ENCODE results near the gene CAMKMT. TPM values are rescaled to one million over a fixed set of nuclear protein-coding genes. Genes with fewer than 3 reads are reported as not detected.

Gene CAMKMT
- total RNA-seq, 1 donor from 2014 or later: 12.5 TPM

DNA sequence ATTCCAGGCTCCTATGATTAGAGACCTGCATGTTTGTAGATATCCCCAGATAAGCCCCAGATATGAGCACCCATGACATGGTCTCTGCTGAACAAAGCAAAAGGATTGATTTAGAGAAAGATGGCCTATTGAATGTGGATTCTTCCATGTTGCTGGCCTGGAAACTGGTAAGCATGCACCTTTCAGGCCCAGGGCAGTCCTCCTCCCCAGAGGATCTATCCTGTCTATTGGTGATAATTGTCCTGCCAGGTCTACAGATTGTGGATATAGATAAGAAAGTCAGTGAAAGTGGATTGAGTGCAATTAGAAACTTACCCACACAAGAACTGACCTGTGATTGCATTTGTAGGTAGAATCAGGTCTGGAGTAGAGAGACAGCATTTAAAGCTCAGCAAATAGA lies 322.8 kb downstream of the CAMKMT start:
- intact Hi-C loops (cut with micrococcal nuclease): no loop called here

DNA sequence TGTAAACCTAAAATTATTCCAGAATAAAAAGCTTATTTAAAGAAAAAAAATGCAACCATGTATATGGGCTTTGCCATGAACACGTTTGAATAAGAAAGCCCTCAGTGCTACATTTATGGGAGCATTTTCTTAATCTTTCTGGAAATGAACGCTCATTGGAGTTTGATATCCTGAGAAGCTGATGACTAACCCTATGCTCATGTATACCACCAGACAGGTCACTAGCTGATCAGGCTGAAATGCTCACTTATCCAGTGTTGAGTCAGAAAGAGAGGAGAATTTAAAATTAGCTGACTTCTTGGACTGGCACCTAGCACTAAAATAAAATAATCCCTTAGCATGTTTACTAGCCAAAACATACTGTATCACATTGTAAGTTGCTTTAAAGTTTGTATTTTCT lies 324.8 kb downstream of the CAMKMT start:
- intact Hi-C loops (cut with micrococcal nuclease): no loop called here

GRCh38 chr2:44687686-44688455 lies 326.1 kb downstream of the CAMKMT start:
- intact Hi-C loops (cut with micrococcal nuclease): no loop called here

GRCh38 chr2:44688456-44689124 lies 326.8 kb downstream of the CAMKMT start:
- intact Hi-C loops (cut with micrococcal nuclease): no loop called here

- intact Hi-C loops (cut with micrococcal nuclease): no loop called here
These were observed 327.8 kb downstream of the CAMKMT start for GRCh38 chr2:44689516-44689915.

- intact Hi-C loops (cut with micrococcal nuclease): no loop called here
These were observed 329.5 kb downstream of the CAMKMT start for GRCh38 chr2:44691174-44691785.

DNA sequence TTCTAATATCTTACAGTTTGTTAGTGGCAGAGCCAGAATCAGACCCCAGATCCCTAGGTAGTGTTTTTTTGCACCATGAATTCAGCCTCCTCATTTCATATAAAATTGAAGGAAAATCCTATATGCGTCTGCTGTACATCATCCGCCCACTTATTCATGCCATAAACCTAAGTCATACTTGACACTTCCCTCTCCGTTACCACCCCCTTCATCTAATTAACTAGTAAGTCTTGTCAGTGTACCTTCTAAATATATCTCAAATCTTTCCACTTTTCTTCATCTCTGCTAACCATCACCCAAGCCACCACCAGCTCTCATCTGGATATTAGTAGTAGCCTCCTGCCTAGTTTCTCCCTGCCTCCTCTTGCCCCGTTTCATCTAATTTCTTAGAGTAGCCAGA lies 331.1 kb downstream of the CAMKMT start:
- intact Hi-C loops (cut with micrococcal nuclease): no loop called here

- intact Hi-C loops (cut with micrococcal nuclease): no loop called here
These were observed 339.1 kb downstream of the CAMKMT start for GRCh38 chr2:44700824-44701223.

- intact Hi-C loops (cut with micrococcal nuclease): no loop called here
These were observed 343.6 kb downstream of the CAMKMT start for GRCh38 chr2:44705356-44705755.

GRCh38 chr2:44705876-44706480 lies 344.2 kb downstream of the CAMKMT start:
- intact Hi-C loops (cut with micrococcal nuclease): no loop called here

- intact Hi-C loops (cut with micrococcal nuclease): no loop called here
These were observed 345.2 kb downstream of the CAMKMT start for GRCh38 chr2:44706681-44707553.

DNA sequence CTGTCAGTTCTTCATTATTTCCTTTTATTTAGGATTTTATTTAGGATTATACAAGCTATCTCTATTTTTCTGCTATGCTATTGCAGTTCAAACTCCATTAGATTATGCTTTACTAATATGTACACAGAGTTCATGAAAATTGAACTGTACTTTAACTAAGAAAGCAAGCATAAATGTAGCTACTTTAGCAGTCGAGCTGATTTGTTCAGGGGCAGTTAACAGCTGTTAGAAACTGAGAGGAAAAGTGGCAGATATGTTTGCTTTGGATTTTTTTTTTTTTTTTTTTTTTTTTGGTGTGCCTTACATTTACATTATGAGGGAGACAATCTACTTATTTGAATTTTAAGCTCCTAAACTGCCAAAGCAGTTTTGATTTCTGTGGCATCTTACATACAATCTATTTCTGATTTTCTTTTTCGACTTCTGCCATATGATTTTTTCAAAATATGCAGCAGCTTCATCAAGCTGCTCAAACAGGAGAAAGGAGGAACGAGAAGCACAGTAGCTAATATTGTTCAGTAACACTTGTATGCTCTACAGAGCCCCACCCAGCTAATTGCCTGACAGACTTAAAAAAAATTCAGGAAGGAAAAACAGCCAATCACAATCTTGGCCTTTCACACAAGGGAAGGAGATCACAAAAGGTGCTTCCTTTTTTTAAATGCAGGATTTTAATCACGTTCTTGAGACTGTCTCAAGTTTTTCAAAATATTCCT lies 346.4 kb downstream of the CAMKMT start:
- intact Hi-C loops (cut with micrococcal nuclease): no loop called here

- intact Hi-C loops (cut with micrococcal nuclease): no loop called here
These were observed 346.9 kb downstream of the CAMKMT start for GRCh38 chr2:44708661-44709000.

DNA sequence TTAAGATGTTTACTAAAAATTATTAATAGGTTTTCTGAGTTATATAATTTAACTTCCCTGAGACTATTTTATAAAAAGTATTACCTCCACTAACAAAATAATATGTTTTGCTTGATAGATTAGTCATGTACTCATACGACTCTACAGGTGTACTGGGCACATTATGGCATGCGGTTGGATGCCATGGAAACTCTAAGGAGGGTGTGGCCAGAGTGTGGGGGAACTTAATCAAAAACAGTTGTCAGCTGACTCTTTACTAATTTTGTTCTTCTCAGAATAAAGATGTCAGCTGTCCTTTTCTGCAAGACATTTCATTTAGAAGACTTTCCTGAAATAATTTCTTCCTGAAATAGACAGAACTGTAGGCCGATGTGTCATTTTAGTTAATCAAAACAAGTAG lies 351.4 kb downstream of the CAMKMT start:
- intact Hi-C loops (cut with micrococcal nuclease): no loop called here

DNA sequence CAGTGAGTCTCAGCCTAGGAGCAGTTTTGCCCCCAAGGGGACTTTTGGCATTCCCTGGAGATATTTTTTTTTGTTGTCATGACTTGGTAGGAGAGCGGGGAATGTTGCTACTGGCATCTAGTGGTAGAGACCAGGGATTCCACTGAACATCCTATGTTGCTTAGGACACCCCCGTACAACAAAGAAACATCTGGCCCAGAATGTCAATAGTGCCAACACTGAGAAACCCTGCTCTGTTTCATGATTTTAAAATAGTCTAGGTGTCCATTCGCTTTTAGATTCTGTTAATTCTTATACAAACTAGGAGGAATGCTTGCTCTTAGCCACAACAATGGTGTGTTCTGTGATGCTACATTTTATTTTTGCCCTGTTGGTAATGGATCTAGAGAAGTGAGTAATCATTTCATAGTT lies 353.9 kb downstream of the CAMKMT start:
- intact Hi-C loops (cut with micrococcal nuclease): no loop called here

- intact Hi-C loops (cut with micrococcal nuclease): no loop called here
These were observed 354.4 kb downstream of the CAMKMT start for GRCh38 chr2:44716131-44716530.

GRCh38 chr2:44718431-44718830 lies 356.7 kb downstream of the CAMKMT start:
- intact Hi-C loops (cut with micrococcal nuclease): no loop called here

DNA sequence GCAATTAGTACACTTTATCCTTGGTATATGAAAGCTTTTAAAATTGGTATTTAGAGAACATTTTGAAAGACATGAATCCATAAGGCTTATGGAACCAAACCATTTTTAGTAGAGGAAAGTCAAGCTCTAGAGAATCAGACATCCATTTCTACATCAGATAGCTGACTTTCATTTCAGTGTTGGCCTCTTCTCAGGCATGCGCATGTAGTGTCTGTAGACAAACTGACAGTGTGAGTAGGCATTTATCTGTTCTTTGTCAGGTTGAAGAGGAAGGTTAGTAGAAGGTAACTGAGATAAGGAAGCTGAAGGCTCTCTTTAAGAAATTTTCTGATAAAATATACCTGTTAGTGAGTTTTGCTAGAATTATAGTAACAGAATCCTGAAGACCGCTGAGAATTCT lies 357.8 kb downstream of the CAMKMT start:
- intact Hi-C loops (cut with micrococcal nuclease): no loop called here

DNA sequence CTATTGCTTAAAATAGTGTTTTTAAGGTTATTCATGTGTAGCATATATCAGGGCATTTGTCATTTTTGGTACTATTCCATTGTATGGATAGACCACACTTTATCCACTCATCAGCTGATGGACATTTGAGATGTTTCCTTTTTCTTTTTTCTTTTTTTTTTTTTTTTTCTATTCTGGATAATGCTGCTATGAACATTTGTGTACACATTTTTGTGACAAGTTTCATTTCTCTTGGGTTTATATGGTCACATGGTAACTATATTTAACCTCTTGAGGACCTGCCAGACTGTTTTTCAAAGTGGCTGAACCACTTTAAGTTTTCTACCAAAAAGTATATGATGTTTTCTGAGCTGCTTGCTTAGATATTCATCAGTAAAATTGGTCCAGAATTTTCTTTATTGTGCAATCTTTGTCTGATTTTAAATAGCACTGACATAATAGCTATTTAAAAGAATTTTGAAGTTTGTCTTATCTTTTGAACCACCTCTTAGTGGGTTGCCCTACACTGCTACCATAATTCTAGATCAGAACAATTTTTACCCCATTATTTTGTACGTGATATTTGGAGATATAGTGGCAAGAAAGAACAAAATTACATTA lies 360.4 kb downstream of the CAMKMT start:
- intact Hi-C loops (cut with micrococcal nuclease): no loop called here

DNA sequence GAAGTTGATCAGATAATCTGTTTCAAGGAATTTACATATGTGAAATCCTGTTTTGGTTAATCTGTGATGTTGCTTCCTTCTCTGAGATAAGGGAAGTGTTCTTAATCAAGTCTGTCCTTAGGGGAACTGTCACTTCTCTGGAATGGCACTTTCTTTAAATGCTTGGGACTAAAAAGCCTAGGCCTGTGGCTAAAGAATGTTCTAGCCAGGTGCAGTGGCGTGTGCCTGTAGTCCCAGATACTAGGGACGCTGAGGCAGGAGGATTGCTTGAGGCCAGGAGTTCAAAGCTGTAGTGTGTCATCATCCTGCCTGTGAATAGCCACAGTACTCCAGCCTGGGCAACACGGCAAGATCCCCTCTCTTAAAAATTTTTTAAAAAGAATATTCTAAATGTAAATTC lies 362.2 kb downstream of the CAMKMT start:
- intact Hi-C loops (cut with micrococcal nuclease): no loop called here

Data from T-helper 2 cell treated with Interferon-gamma antibody and Interleukin-4, amounts not matched to agents 100 ng/mL and 5 ng/mL, for 36 hours (primary cell).